HepG2 (cell line): Measurements from ENCODE around the gene CITED2. TPM values are rescaled to one million over a fixed set of nuclear protein-coding genes. Genes with fewer than 3 reads are reported as not detected.

ENCODE experiments used
- CCDC6 ChIP-seq: sonication (generic); formaldehyde crosslinking; IDR thresholded peaks from 2 replicates; pipeline ENCODE4 v1.8.1; 2022; ENCODE audit warnings: mild to moderate bottlenecking, missing genetic modification reagents, moderate library complexity
- FOSL2 ChIP-seq: sonication (generic); formaldehyde crosslinking; IDR thresholded peaks from 2 replicates; pipeline ENCODE4 v1.4.0; 2020; ENCODE audit warnings: missing genetic modification reagents
- REL ChIP-seq: sonication (generic); formaldehyde crosslinking; conservative IDR thresholded peaks from 2 replicates; pipeline ENCODE4 v1.8.0; 2022; ENCODE audit warnings: mild to moderate bottlenecking, missing genetic modification reagents, moderate library complexity
- THAP11 ChIP-seq: IDR thresholded peaks from 2 replicates; pipeline ENCODE4 v1.6.1; 2016; ENCODE audit warnings: missing biosample characterization, missing genetic modification reagents
- TSC22D2 ChIP-seq: sonication (generic); formaldehyde crosslinking; IDR thresholded peaks from 2 replicates; pipeline ENCODE4 v1.5.1; 2020; ENCODE audit warnings: missing genetic modification reagents, mild to moderate bottlenecking, borderline replicate concordance
- ZFY ChIP-seq: sonication (generic); formaldehyde crosslinking; IDR thresholded peaks from 2 replicates; pipeline ENCODE4 v1.4.0; 2020; ENCODE audit warnings: missing genetic modification reagents
- ZIK1 ChIP-seq: sonication (generic); formaldehyde crosslinking; IDR thresholded peaks from 2 replicates; pipeline ENCODE4 v1.5.0; 2020; ENCODE audit warnings: mild to moderate bottlenecking, low read depth, missing genetic modification reagents, borderline replicate concordance
- ZNF232 ChIP-seq: sonication (generic); formaldehyde crosslinking; IDR thresholded peaks from 2 replicates; pipeline ENCODE4 v1.4.0; 2020; ENCODE audit warnings: missing genetic modification reagents, borderline replicate concordance
- ZNF549 ChIP-seq: sonication (generic); formaldehyde crosslinking; IDR thresholded peaks from 2 replicates; pipeline ENCODE4 v1.5.0; 2020; ENCODE audit warnings: missing genetic modification reagents
- ZNF564 ChIP-seq: sonication (generic); formaldehyde crosslinking; IDR thresholded peaks from 2 replicates; pipeline ENCODE4 v1.8.1; 2023; ENCODE audit warnings: mild to moderate bottlenecking, missing genetic modification reagents
- ZNF574 ChIP-seq: sonication (generic); formaldehyde crosslinking; IDR thresholded peaks from 2 replicates; pipeline ENCODE4 v1.4.0; 2020; ENCODE audit warnings: missing genetic modification reagents
- ZNF644 ChIP-seq: IDR thresholded peaks from 2 replicates; pipeline ENCODE4 v1.6.1; 2016; ENCODE audit warnings: low read depth
- ZNF766 ChIP-seq: sonication (generic); formaldehyde crosslinking; IDR thresholded peaks from 2 replicates; pipeline ENCODE4 v1.5.0; 2020; ENCODE audit warnings: missing genetic modification reagents, borderline replicate concordance
- ZSCAN20 ChIP-seq: sonication (generic); formaldehyde crosslinking; IDR thresholded peaks from 2 replicates; pipeline ENCODE4 v1.4.0; 2020; ENCODE audit warnings: missing genetic modification reagents, mild to moderate bottlenecking, borderline replicate concordance
- ZSCAN31 ChIP-seq: sonication (generic); formaldehyde crosslinking; IDR thresholded peaks from 2 replicates; pipeline ENCODE4 v1.5.0; 2020; ENCODE audit warnings: low read depth, mild to moderate bottlenecking, missing genetic modification reagents
- polyA plus RNA-seq, 8 experiments: library from polyadenylated mRNA; depleted of rRNA in 3 of 8; stranded (reverse) in 7 of 8; unstranded in 1 of 8; fragments of >200 nt; fragmentation: Illumina TruSeq in 4 of 8; extraction: Trizol in 4 of 8; gene quantifications; 2 replicates each; pipeline versions ENCODE4 v1.2.1 to v1.2.3, GENCODE V29; 2011 to 2016; ENCODE audit warnings: low read depth in 4 of 8, missing spikeins in 1 of 8, mixed read lengths in 1 of 8; ENCODE audit not compliant: insufficient read depth in 1 of 8
- total RNA-seq, 5 experiments: library from RNA; depleted of rRNA; stranded (reverse); fragments of >200 nt; fragmentation: Illumina TruSeq; extraction: Trizol; gene quantifications; 2 replicates each; pipeline ENCODE4 v1.2.3, GENCODE V29; 2016; ENCODE audit warnings: low read depth in 1 of 5
- TF ChIP-seq, protein P1 (sequence below): sonication (generic); formaldehyde crosslinking; IDR thresholded peaks from 2 replicates; pipeline ENCODE4 v1.4.0; 2020; ENCODE audit warnings: missing genetic modification reagents
- TF ChIP-seq, protein P2 (sequence below): sonication (generic); formaldehyde crosslinking; IDR thresholded peaks from 2 replicates; pipeline ENCODE4 v1.5.0; 2020; ENCODE audit warnings: missing genetic modification reagents
- TF ChIP-seq, protein P3 (sequence below): sonication (generic); formaldehyde crosslinking; IDR thresholded peaks from 2 replicates; pipeline ENCODE4 v1.8.0; 2022; ENCODE audit warnings: mild to moderate bottlenecking, missing genetic modification reagents; ENCODE audit not compliant: insufficient replicate concordance

Gene CITED2
- total and polyA plus RNA-seq, 2 of the 13 experiments (the other 11 are each of a cell fraction or from before 2014, with no cell fraction given), result 17.6 to 57.2 TPM

DNA sequence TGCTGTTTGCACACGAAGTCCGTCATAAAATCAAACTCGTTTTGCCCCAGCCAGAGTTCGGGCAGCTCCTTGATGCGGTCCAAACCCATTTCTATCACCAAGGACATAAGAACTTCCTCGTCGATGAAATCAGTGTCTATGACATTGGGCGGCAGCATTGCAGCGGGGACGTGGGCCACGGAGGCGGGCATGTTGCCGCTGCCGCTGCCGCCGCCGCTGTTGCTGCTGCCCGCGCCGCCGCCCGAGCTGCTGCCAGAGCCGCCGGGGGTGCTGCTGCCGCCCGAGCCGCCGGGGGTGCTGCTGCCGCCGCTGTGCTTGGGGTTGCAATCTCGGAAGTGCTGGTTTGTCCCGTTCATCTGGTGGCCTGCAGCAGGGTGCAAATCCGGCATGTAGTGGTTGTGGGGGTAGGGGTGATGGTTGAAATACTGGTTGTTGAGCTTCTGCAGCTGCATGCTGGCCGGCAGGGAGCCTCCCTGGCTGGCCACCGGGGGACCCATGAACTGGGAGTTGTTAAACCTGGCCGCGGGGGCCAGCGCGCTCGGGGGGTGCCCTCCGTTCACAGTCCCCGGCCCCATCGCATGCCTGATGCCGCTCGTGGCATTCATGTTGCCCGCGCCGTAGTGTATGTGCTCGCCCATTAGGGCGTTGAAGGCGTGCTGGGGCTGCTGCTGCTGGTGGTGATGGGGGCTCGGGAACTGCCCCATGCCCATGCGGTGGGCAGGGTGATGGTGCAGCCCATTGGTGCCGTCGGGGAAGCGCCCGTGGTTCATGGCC lies 1.1 kb downstream of the CITED2 start (continued):
- TF ChIP-seq ZNF574 (CRISPR knock-in tag), result peak; percentile 48; the same call in 1 of the 2 replicates
- 0 out of 2 replicates have a peak, but pooled peaks have one; percentile 10 for TF ChIP-seq THAP11
- peak; percentile 29; the same call in 1 of the 2 replicates for TF ChIP-seq ZNF232 (CRISPR knock-in tag)
- no peak for TF ChIP-seq FOSL2 (CRISPR knock-in tag)
- 0 out of 2 replicates have a peak, but pooled peaks have one; percentile 38 for TF ChIP-seq REL (CRISPR knock-in tag)
- 0 out of 2 replicates have a peak, but pooled peaks have one; percentile 39 for TF ChIP-seq ZNF564
- peak; percentile 76; the same call in 1 of the 2 replicates for TF ChIP-seq ZIK1 (CRISPR knock-in tag)
- TF ChIP-seq, protein P1, sequence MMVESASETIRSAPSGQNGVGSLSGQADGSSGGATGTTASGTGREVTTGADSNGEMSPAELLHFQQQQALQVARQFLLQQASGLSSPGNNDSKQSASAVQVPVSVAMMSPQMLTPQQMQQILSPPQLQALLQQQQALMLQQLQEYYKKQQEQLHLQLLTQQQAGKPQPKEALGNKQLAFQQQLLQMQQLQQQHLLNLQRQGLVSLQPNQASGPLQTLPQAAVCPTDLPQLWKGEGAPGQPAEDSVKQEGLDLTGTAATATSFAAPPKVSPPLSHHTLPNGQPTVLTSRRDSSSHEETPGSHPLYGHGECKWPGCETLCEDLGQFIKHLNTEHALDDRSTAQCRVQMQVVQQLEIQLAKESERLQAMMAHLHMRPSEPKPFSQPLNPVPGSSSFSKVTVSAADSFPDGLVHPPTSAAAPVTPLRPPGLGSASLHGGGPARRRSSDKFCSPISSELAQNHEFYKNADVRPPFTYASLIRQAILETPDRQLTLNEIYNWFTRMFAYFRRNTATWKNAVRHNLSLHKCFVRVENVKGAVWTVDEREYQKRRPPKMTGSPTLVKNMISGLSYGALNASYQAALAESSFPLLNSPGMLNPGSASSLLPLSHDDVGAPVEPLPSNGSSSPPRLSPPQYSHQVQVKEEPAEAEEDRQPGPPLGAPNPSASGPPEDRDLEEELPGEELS (CRISPR knock-in tag), result no peak
- TF ChIP-seq ZNF644, result 0 out of 2 replicates have a peak, but pooled peaks have one; percentile 8
- no peak; the same call in 1 of the 2 replicates for TF ChIP-seq CCDC6
- peak; percentile 49 for TF ChIP-seq ZFY (CRISPR knock-in tag)
- TF ChIP-seq ZSCAN31 (CRISPR knock-in tag), result peak; percentile 79
- TF ChIP-seq ZNF766 (CRISPR knock-in tag), result peak; percentile 69; the same call in 1 of the 2 replicates
- TF ChIP-seq, protein P2, sequence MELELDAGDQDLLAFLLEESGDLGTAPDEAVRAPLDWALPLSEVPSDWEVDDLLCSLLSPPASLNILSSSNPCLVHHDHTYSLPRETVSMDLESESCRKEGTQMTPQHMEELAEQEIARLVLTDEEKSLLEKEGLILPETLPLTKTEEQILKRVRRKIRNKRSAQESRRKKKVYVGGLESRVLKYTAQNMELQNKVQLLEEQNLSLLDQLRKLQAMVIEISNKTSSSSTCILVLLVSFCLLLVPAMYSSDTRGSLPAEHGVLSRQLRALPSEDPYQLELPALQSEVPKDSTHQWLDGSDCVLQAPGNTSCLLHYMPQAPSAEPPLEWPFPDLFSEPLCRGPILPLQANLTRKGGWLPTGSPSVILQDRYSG (CRISPR knock-in tag), result peak; percentile 69; the same call in 1 of the 2 replicates
- TF ChIP-seq, protein P3, sequence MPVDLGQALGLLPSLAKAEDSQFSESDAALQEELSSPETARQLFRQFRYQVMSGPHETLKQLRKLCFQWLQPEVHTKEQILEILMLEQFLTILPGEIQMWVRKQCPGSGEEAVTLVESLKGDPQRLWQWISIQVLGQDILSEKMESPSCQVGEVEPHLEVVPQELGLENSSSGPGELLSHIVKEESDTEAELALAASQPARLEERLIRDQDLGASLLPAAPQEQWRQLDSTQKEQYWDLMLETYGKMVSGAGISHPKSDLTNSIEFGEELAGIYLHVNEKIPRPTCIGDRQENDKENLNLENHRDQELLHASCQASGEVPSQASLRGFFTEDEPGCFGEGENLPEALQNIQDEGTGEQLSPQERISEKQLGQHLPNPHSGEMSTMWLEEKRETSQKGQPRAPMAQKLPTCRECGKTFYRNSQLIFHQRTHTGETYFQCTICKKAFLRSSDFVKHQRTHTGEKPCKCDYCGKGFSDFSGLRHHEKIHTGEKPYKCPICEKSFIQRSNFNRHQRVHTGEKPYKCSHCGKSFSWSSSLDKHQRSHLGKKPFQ, result no peak
- TF ChIP-seq ZSCAN20, result 0 out of 2 replicates have a peak, but pooled peaks have one; percentile 34
- 0 out of 2 replicates have a peak, but pooled peaks have one; percentile 9 for TF ChIP-seq ZNF549 (CRISPR knock-in tag)
- TF ChIP-seq TSC22D2, result 0 out of 2 replicates have a peak, but pooled peaks have one; percentile 42
